HepG2 (cell line): Measurements from ENCODE around the gene KCNJ14. TPM values are rescaled to one million over a fixed set of nuclear protein-coding genes. Genes with fewer than 3 reads are reported as not detected.

ENCODE experiments used
- ELK4 ChIP-seq: sonication (generic); formaldehyde crosslinking; IDR thresholded peaks from 2 replicates; pipeline ENCODE4 v1.9.0; 2021; ENCODE audit warnings: missing genetic modification reagents, borderline replicate concordance
- EZH2 ChIP-seq: conservative IDR thresholded peaks from 2 replicates; pipeline ENCODE4 v1.6.1; 2012; ENCODE audit warnings: mild to moderate bottlenecking, low read depth, low read length, moderate library complexity
- FOSL1 ChIP-seq: sonication (generic); formaldehyde crosslinking; IDR thresholded peaks from 2 replicates; pipeline ENCODE4 v1.9.0; 2021; ENCODE audit warnings: missing genetic modification reagents, borderline replicate concordance
- FOXO1 ChIP-seq: sonication (generic); formaldehyde crosslinking; IDR thresholded peaks from 2 replicates; pipeline ENCODE4 v1.4.0; 2020; ENCODE audit warnings: missing genetic modification reagents
- GABPA ChIP-seq, 2 experiments: IDR thresholded peaks; 2 replicates each; pipeline ENCODE4 v1.6.1; 2011 to 2016; ENCODE audit warnings: low read depth in 2 of 2, low read length in 1 of 2, missing biosample characterization in 1 of 2, missing genetic modification characterization in 1 of 2
- GPN1 ChIP-seq: sonication (generic); formaldehyde crosslinking; IDR thresholded peaks from 2 replicates; pipeline ENCODE4 v1.5.1; 2020; ENCODE audit warnings: missing genetic modification reagents, borderline replicate concordance
- HIC2 ChIP-seq: sonication (generic); formaldehyde crosslinking; IDR thresholded peaks from 2 replicates; pipeline ENCODE4 v1.9.0; 2022; ENCODE audit warnings: low read depth, missing genetic modification reagents
- KAT8 ChIP-seq: IDR thresholded peaks from 2 replicates; pipeline ENCODE4 v1.6.1; 2016; ENCODE audit warnings: missing genetic modification reagents, missing compliant biosample characterization
- MBNL3 ChIP-seq: fragments of 250-450 bp; sonication (Bioruptor Pico); conservative IDR thresholded peaks from 2 replicates; pipeline ENCODE4 v1.8.0; 2022; ENCODE audit warnings: mild to moderate bottlenecking, inconsistent platforms
- MXD4 ChIP-seq: IDR thresholded peaks from 2 replicates; pipeline ENCODE4 v1.6.1; 2016; ENCODE audit warnings: mild to moderate bottlenecking, missing biosample characterization, missing genetic modification reagents
- NBN ChIP-seq: fragments of 450-650 bp; conservative IDR thresholded peaks from 2 replicates; pipeline ENCODE4 v1.6.1; 2017
- NFKBIZ ChIP-seq: IDR thresholded peaks from 2 replicates; pipeline ENCODE4 v1.6.1; 2018; ENCODE audit warnings: missing genetic modification reagents, missing compliant biosample characterization
- PAX8 ChIP-seq: sonication (generic); formaldehyde crosslinking; IDR thresholded peaks from 2 replicates; pipeline ENCODE4 v1.8.0; 2022; ENCODE audit warnings: mild to moderate bottlenecking, missing genetic modification reagents, borderline replicate concordance
- PHF21A ChIP-seq: sonication (generic); formaldehyde crosslinking; IDR thresholded peaks from 2 replicates; pipeline ENCODE4 v1.5.0; 2020; ENCODE audit warnings: mild to moderate bottlenecking, missing genetic modification reagents
- PITX1 ChIP-seq: sonication (generic); formaldehyde crosslinking; IDR thresholded peaks from 2 replicates; pipeline ENCODE4 v1.5.1; 2020; ENCODE audit warnings: mild to moderate bottlenecking, missing genetic modification reagents
- PRMT3 ChIP-seq: sonication (generic); formaldehyde crosslinking; IDR thresholded peaks from 2 replicates; pipeline ENCODE4 v1.8.1; 2022; ENCODE audit warnings: low read depth, mild to moderate bottlenecking, moderate library complexity, missing genetic modification reagents, borderline replicate concordance
- RNF219 ChIP-seq: sonication (generic); formaldehyde crosslinking; IDR thresholded peaks from 2 replicates; pipeline ENCODE4 v1.5.0; 2020; ENCODE audit warnings: mild to moderate bottlenecking, missing genetic modification reagents
- TEAD2 ChIP-seq: sonication (generic); formaldehyde crosslinking; IDR thresholded peaks from 2 replicates; pipeline ENCODE4 v1.9.0; 2021; ENCODE audit warnings: missing genetic modification reagents
- ZFX ChIP-seq: sonication (generic); formaldehyde crosslinking; IDR thresholded peaks from 2 replicates; pipeline ENCODE4 v1.4.0; 2020; ENCODE audit warnings: mild to moderate bottlenecking, low read depth, missing genetic modification reagents, moderate library complexity
- ZNF256 ChIP-seq: sonication (generic); formaldehyde crosslinking; conservative IDR thresholded peaks from 2 replicates; pipeline ENCODE4 v1.4.0; 2020; ENCODE audit warnings: missing genetic modification reagents
- ZNF33A ChIP-seq: sonication (generic); formaldehyde crosslinking; IDR thresholded peaks from 2 replicates; pipeline ENCODE4 v1.5.1; 2020; ENCODE audit warnings: missing genetic modification reagents, mild to moderate bottlenecking, moderate library complexity, borderline replicate concordance
- ZNF567 ChIP-seq: sonication (generic); formaldehyde crosslinking; IDR thresholded peaks from 2 replicates; pipeline ENCODE4 v1.8.1; 2023; ENCODE audit warnings: mild to moderate bottlenecking, missing genetic modification reagents, borderline replicate concordance
- ZNF615 ChIP-seq: sonication (generic); formaldehyde crosslinking; IDR thresholded peaks from 2 replicates; pipeline ENCODE4 v1.5.0; 2020; ENCODE audit warnings: mild to moderate bottlenecking, missing genetic modification reagents, borderline replicate concordance
- ZNF704 ChIP-seq: sonication (generic); formaldehyde crosslinking; IDR thresholded peaks from 2 replicates; pipeline ENCODE4 v1.8.1; 2023; ENCODE audit warnings: mild to moderate bottlenecking, inconsistent platforms, moderate library complexity, missing genetic modification reagents, borderline replicate concordance
- polyA plus RNA-seq, 8 experiments: library from polyadenylated mRNA; depleted of rRNA in 3 of 8; stranded (reverse) in 7 of 8; unstranded in 1 of 8; fragments of >200 nt; fragmentation: Illumina TruSeq in 4 of 8; extraction: Trizol in 4 of 8; gene quantifications; 2 replicates each; pipeline versions ENCODE4 v1.2.1 to v1.2.3, GENCODE V29; 2011 to 2016; ENCODE audit warnings: low read depth in 4 of 8, missing spikeins in 1 of 8, mixed read lengths in 1 of 8; ENCODE audit not compliant: insufficient read depth in 1 of 8
- total RNA-seq, 5 experiments: library from RNA; depleted of rRNA; stranded (reverse); fragments of >200 nt; fragmentation: Illumina TruSeq; extraction: Trizol; gene quantifications; 2 replicates each; pipeline ENCODE4 v1.2.3, GENCODE V29; 2016; ENCODE audit warnings: low read depth in 1 of 5

KCNJ14 gene
- total and polyA plus RNA-seq, 2 of the 13 experiments (the other 11 are each of a cell fraction or from before 2014, with no cell fraction given): 0.20 to 0.51 TPM

GRCh38 chr19:48469289-48469881 lies 14.0 kb downstream of the KCNJ14 start, which contains the start of gene CYTH2 (continued):
- peak; percentile 56 for TF ChIP-seq KAT8 (CRISPR knock-in tag)
- TF ChIP-seq EZH2: no peak
- TF ChIP-seq PRMT3 (CRISPR knock-in tag): no peak
- peak; percentile 74 for TF ChIP-seq ZFX (CRISPR knock-in tag)
- no peak for TF ChIP-seq FOSL1 (CRISPR knock-in tag)
- no peak for TF ChIP-seq ZNF567 (CRISPR knock-in tag)
- no peak for TF ChIP-seq ELK4 (CRISPR knock-in tag)
- no peak for TF ChIP-seq HIC2 (CRISPR knock-in tag)
- TF ChIP-seq RNF219 (CRISPR knock-in tag): no peak
- no peak for TF ChIP-seq NFKBIZ (CRISPR knock-in tag)
- no peak for TF ChIP-seq ZNF615 (CRISPR knock-in tag)
- TF ChIP-seq MXD4 (CRISPR knock-in tag): peak; percentile 52; the same call in 1 of the 2 replicates
- no peak; the same call in 1 of the 2 replicates for TF ChIP-seq PAX8 (CRISPR knock-in tag)
- peak; percentile 77 for TF ChIP-seq GABPA (IDR thresholded peaks at IDR 0.05; ENCODE audit: low read depth, low read length)
- TF ChIP-seq GABPA (CRISPR knock-in tag; IDR thresholded peaks at IDR 0.05; ENCODE audit: low read depth): peak; percentile 89
- no peak for TF ChIP-seq ZNF33A (CRISPR knock-in tag)
- no peak for TF ChIP-seq GPN1 (CRISPR knock-in tag)
- TF ChIP-seq NBN: no peak
- TF ChIP-seq PITX1 (CRISPR knock-in tag): no peak; the same call in 1 of the 2 replicates
- TF ChIP-seq PHF21A (CRISPR knock-in tag): 0 out of 2 replicates have a peak, but pooled peaks have one; percentile 25
- TF ChIP-seq ZNF704 (CRISPR knock-in tag): 0 out of 2 replicates have a peak, but pooled peaks have one; percentile 73
- no peak for TF ChIP-seq FOXO1 (CRISPR knock-in tag)
- TF ChIP-seq ZNF256 (CRISPR knock-in tag): 0 out of 2 replicates have a peak, but pooled peaks have one; percentile 56
- no peak for TF ChIP-seq MBNL3
- TF ChIP-seq TEAD2: no peak
